Calu3 (cell line): ENCODE data around the gene OTOA. TPM values are rescaled to one million over a fixed set of nuclear protein-coding genes. Genes with fewer than 3 reads are reported as not detected.
"Not testable (repeated sequence)": the region's sequence is repeated elsewhere in the genome, so short reads cannot be mapped to it uniquely, and the experiment has no call there.

ENCODE experiments used
- BruUV-seq: library from RNA; stranded (reverse); fragments of 400-500 nt; replicated peaks from 2 replicates; lab custom pipeline; 2021; lab: Mats Ljungman, UMichigan
- CTCF ChIA-PET: fragments of 300-600 bp; sonication (Branson Sonifier 250); formaldehyde crosslinking; loops from one replicate; lab custom pipeline; 2022; ENCODE audit warnings: antibody characterized with exemption; lab: Charles Lee
- DNase-seq: peaks from one replicate; pipeline ENCODE4 v3.0.0; 2022
- H3K27ac Mint-ChIP-seq: one replicate; pipeline ENCODE4 v1.8.0; 2022; ENCODE audit warnings: mixed read lengths; ENCODE audit not compliant: unreplicated experiment
- H3K27me3 Mint-ChIP-seq: one replicate; pipeline ENCODE4 v1.8.0; 2022; ENCODE audit warnings: mixed read lengths; ENCODE audit not compliant: unreplicated experiment
- H3K36me3 Mint-ChIP-seq: one replicate; pipeline ENCODE4 v1.8.0; 2022; ENCODE audit warnings: mild to moderate bottlenecking, moderate library complexity, mixed read lengths; ENCODE audit not compliant: insufficient read depth, unreplicated experiment
- H3K4me1 Mint-ChIP-seq: one replicate; pipeline ENCODE4 v1.8.0; 2022; ENCODE audit warnings: mild to moderate bottlenecking, low read depth, mixed read lengths; ENCODE audit not compliant: unreplicated experiment
- H3K4me3 Mint-ChIP-seq: one replicate; pipeline ENCODE4 v1.8.0; 2022; ENCODE audit warnings: mild to moderate bottlenecking, low read depth, moderate library complexity, mixed read lengths; ENCODE audit not compliant: unreplicated experiment
- H3K9me3 Mint-ChIP-seq: one replicate; pipeline ENCODE4 v1.8.0; 2022; ENCODE audit warnings: low read depth, mixed read lengths; ENCODE audit not compliant: unreplicated experiment
- intact Hi-C: fragments of 100-400 bp; cut with micrococcal nuclease; formaldehyde crosslinking; loops from one replicate; pipeline ENCODE4 v1.10.0; 2022; ENCODE audit not compliant: unreplicated experiment
- total RNA-seq: library from RNA; stranded (reverse); gene quantifications from 2 replicates; pipeline ENCODE4 v1.2.3, GENCODE V29; 2022
- TF ChIP-seq, protein P1 (sequence below): fragments of 200-600 bp; IDR thresholded peaks from one replicate; pipeline ENCODE4 v1.8.0; 2022; ENCODE audit warnings: antibody characterized with exemption; ENCODE audit not compliant: unreplicated experiment

Gene OTOA
- total RNA-seq, 1 experiment from 2014 or later = 0.40 TPM

DNA sequence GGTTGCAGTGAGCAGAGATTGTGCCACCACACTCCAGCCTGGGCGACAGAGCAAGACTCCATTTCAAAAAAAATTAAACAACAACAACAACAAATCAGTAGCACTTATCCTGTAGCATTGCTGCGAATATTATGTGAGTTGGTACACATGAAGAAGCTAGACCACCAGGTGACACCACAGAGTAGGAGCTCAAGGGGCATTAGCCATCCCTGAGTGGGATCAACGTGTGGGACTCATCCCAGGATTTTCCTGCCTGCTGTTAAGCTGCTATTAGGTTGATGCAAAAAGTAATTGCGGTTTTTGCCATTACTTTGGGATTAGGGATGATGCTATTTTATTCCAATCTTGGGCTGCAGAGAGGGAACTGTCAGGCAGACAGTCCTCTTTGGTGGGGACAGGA is 47.2 kb downstream of the OTOA start:
- intact Hi-C loops = no loop called here
- no peak overlapping the region for H3K27ac Mint-ChIP-seq
- H3K4me1 Mint-ChIP-seq = no peaks in the 10 kb centered on the region
- CTCF ChIA-PET = interaction anchor here (1.0 to 1.2 kb wide), 2 partner anchors 54 to 91 kb away, joined by 3 to 5 read pairs; no protein-coding TSS in a partner anchor
- DNase-seq = no peak
- H3K9me3 Mint-ChIP-seq = no peaks in the 10 kb centered on the region
- H3K36me3 Mint-ChIP-seq = no peaks in the 10 kb centered on the region
- no peaks in the 10 kb centered on the region for H3K27me3 Mint-ChIP-seq
- BruUV-seq = no TSS peak
- no peak overlapping the region for H3K4me3 Mint-ChIP-seq
- TF ChIP-seq, protein P1, sequence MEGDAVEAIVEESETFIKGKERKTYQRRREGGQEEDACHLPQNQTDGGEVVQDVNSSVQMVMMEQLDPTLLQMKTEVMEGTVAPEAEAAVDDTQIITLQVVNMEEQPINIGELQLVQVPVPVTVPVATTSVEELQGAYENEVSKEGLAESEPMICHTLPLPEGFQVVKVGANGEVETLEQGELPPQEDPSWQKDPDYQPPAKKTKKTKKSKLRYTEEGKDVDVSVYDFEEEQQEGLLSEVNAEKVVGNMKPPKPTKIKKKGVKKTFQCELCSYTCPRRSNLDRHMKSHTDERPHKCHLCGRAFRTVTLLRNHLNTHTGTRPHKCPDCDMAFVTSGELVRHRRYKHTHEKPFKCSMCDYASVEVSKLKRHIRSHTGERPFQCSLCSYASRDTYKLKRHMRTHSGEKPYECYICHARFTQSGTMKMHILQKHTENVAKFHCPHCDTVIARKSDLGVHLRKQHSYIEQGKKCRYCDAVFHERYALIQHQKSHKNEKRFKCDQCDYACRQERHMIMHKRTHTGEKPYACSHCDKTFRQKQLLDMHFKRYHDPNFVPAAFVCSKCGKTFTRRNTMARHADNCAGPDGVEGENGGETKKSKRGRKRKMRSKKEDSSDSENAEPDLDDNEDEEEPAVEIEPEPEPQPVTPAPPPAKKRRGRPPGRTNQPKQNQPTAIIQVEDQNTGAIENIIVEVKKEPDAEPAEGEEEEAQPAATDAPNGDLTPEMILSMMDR = no peak

DNA sequence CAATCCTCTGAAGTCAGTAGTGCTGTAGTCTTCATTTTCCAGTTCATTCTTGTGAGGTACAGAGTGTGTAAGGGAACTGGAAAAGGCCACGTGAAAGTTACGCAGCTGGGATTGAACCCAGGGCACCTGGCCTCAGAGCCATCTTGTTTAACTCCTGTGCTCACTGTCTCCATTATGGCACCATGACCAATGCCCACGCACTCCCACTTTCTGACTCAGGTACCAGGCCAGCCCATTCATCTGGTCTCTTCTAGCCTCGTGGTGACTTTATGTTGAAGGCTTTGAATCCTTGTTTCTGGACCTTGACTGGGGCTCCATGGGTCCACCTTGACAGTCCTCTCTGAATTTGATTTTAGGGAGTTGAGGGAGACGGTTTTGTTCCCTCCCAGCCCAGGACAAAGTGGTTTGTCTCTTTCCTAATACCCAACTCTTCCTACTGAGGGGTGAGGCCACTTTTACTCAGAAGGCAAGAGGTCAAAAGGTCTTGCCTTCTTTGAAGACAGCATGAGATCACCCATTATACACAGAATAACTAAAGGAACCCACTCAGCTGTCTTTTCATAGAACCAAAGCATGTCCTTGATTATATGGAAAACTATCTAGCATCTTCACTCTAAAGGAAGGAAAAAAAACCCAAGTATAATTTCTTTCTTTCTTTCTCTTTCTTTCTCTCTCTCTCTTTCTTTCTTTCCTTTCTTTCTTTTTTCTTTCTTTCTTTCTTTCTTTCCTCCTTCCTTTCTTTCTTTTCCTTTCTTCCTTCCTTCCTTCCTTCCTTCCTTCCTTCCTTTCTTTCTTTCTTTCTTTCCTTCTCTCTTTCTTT is 50.0 kb downstream of the OTOA start:
- Mint-ChIP-seq H3K27ac (no peak overlapping the region), H3K36me3 (no peaks in the 10 kb centered on the region), H3K9me3 (no peaks in the 10 kb centered on the region), H3K27me3 (no peaks in the 10 kb centered on the region), H3K4me3 (no peak overlapping the region), H3K4me1 (no peaks in the 10 kb centered on the region)
- CTCF ChIA-PET = interaction anchor here (0.6 kb wide), 1 partner anchor 460 kb away, joined by 4 read pairs; no protein-coding TSS in a partner anchor
- no peak for DNase-seq
- TF ChIP-seq, protein P1 = no peak
- intact Hi-C loops = no loop called here
- BruUV-seq = no TSS peak

DNA sequence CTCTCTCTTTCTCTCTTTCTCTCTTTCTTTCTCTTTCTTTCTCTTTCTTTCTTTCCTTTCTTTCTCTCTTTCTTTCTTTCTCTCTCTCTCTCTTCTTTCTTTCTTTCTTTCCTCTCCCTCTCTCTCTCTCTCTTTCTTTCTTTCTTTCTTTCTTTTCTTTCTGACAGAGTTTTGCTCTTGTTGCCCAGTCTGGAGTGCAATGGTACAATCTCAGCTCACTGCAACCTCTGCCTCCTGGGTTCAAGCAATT is 50.5 kb downstream of the OTOA start:
- H3K9me3 Mint-ChIP-seq, H3K36me3 Mint-ChIP-seq, H3K4me3 Mint-ChIP-seq, DNase-seq, CTCF ChIA-PET, BruUV-seq, H3K27ac Mint-ChIP-seq, H3K4me1 Mint-ChIP-seq, intact Hi-C loops, H3K27me3 Mint-ChIP-seq: not testable (repeated sequence)

DNA sequence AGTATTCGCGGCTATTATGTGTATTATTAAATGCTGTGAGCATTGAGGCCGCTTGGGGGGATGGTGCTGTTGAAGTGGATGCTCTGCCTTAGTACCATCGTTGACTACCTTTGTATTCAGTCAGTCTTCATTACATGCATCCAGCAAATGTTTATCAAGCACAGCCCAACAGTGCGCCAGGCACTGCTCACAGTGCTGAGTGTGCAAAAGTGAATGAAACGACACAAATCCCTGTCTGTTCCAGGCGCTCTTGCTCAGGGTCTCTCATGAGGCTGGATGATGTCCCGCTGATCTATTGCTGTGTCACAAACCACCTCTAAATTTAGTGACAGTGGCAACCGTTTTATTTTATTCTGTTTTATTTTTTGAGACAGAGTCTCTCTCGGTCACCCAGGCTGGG is 53.8 kb downstream of the OTOA start:
- H3K27me3 Mint-ChIP-seq = no peaks in the 10 kb centered on the region
- no peaks in the 10 kb centered on the region for H3K4me1 Mint-ChIP-seq
- TF ChIP-seq, protein P1 = no peak
- intact Hi-C loops = no loop called here
- no peaks in the 10 kb centered on the region for H3K36me3 Mint-ChIP-seq
- H3K4me3 Mint-ChIP-seq = no peak overlapping the region
- H3K9me3 Mint-ChIP-seq = no peaks in the 10 kb centered on the region
- H3K27ac Mint-ChIP-seq = no peak overlapping the region
- CTCF ChIA-PET = no interaction called here
- no peak for DNase-seq
- BruUV-seq = no TSS peak

DNA sequence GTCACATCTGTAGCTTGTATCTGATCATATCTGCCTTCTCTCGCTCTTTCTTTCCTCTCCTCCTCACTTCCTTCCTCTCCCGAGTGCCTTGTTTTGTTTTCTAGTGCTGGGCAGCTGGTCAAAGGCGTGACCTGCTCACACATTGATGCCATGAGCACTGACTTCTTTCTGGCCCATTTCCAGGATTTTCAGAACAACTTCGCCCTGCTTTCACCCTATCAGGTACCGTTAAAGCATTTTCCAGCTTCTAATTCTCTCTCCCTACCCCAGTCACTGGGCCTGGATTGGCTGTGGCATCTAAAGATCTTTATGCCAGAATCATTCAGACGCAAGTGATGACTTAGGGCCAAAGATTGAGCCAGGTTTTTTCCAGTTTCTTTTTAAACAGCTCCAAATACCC is 55.5 kb downstream of the OTOA start:
- DNase-seq = no peak
- no peaks in the 10 kb centered on the region for H3K36me3 Mint-ChIP-seq
- no TSS peak for BruUV-seq
- intact Hi-C loops = no loop called here
- no peaks in the 10 kb centered on the region for H3K27me3 Mint-ChIP-seq
- TF ChIP-seq, protein P1 = no peak
- H3K4me3 Mint-ChIP-seq = no peak overlapping the region
- H3K4me1 Mint-ChIP-seq = no peaks in the 10 kb centered on the region
- no peak overlapping the region for H3K27ac Mint-ChIP-seq
- CTCF ChIA-PET = interaction anchor here (0.6 kb wide), 1 partner anchor 455 kb away, joined by 3 read pairs; no protein-coding TSS in a partner anchor
- no peaks in the 10 kb centered on the region for H3K9me3 Mint-ChIP-seq
